Fibroblast of lung (primary cell): ENCODE measurements around the gene CARMIL1. TPM values are rescaled to one million over a fixed set of nuclear protein-coding genes. Genes with fewer than 3 reads are reported as not detected.

Experiments used
- DNase-seq, 2 donors: peaks; one replicate each; pipeline versions ENCODE4 v3.0.0 to v3.0.0-alpha.2; 2010; ENCODE audit warnings: low read depth in 2 of 2
- H2AFZ ChIP-seq: 2 replicates; pipeline ENCODE4 v1.5.1; 2012; ENCODE audit warnings: low read length, control low read depth, inconsistent platforms
- H3K27ac ChIP-seq: 2 replicates; pipeline ENCODE4 v1.5.1; 2011; ENCODE audit warnings: low read length, control low read depth; ENCODE audit not compliant: insufficient read depth
- H3K27me3 ChIP-seq: 2 replicates; pipeline ENCODE4 v1.5.1; 2011; ENCODE audit warnings: mild to moderate bottlenecking, low read length; ENCODE audit not compliant: control insufficient read depth, insufficient read depth
- H3K36me3 ChIP-seq: 2 replicates; pipeline ENCODE4 v1.5.1; 2011; ENCODE audit warnings: low read length; ENCODE audit not compliant: control insufficient read depth, insufficient read depth
- H3K4me1 ChIP-seq: 2 replicates; pipeline ENCODE4 v1.5.1; 2011; ENCODE audit warnings: low read length; ENCODE audit not compliant: control insufficient read depth, insufficient read depth; ENCODE audit errors: extremely low read depth
- H3K4me2 ChIP-seq: 2 replicates; pipeline ENCODE4 v1.5.1; 2011; ENCODE audit warnings: low read length, control low read depth; ENCODE audit not compliant: insufficient read depth; ENCODE audit errors: extremely low read depth
- H3K4me3 ChIP-seq, 4 experiments: fragments of 200-600 bp in 1 of 4; sonication (generic) in 1 of 4; replicated peaks in 1 of 4; 2 replicates each; pipeline ENCODE4 v1.5.1; 2011 to 2016; ENCODE audit warnings: low read length in 4 of 4, low read depth in 3 of 4, mild to moderate bottlenecking in 3 of 4, control low read depth in 2 of 4, inconsistent platforms in 1 of 4, mixed read lengths in 1 of 4; ENCODE audit not compliant: insufficient read depth in 1 of 4; ENCODE audit errors: control extremely low read depth in 1 of 4
- H3K79me2 ChIP-seq: 2 replicates; pipeline ENCODE4 v1.5.1; 2012; ENCODE audit warnings: mild to moderate bottlenecking, low read length, inconsistent platforms; ENCODE audit not compliant: control insufficient read depth, insufficient read depth
- H3K9ac ChIP-seq: 2 replicates; pipeline ENCODE4 v1.5.1; 2011; ENCODE audit warnings: mild to moderate bottlenecking, low read length, control low read depth; ENCODE audit not compliant: insufficient read depth
- H3K9me3 ChIP-seq: 2 replicates; pipeline ENCODE4 v1.5.1; 2012; ENCODE audit warnings: low read depth, low read length; ENCODE audit not compliant: control insufficient read depth, insufficient read depth
- H4K20me1 ChIP-seq: 2 replicates; pipeline ENCODE4 v1.5.1; 2011; ENCODE audit warnings: low read length; ENCODE audit not compliant: control insufficient read depth, insufficient read depth; ENCODE audit errors: extremely low read depth
- CTCF ChIP-seq, 2 donors: IDR thresholded peaks in 1 of 2; conservative IDR thresholded peaks in 1 of 2; 1 replicate in 1 of 2; 2 replicates in 1 of 2; pipeline ENCODE4 v1.5.1; 2011 to 2012; ENCODE audit warnings: low read length in 2 of 2, control low read depth in 1 of 2, inconsistent platforms in 1 of 2, low read depth in 1 of 2, mild to moderate bottlenecking in 1 of 2
- EZH2 ChIP-seq: IDR thresholded peaks from 2 replicates; pipeline ENCODE4 v1.5.1; 2012; ENCODE audit warnings: low read length, control low read depth, mild to moderate bottlenecking; ENCODE audit errors: missing control alignments
- polyA plus RNA-seq, 2 donors: library from polyadenylated mRNA; depleted of rRNA in 1 of 2; stranded (reverse) in 1 of 2; unstranded in 1 of 2; fragments of >200 nt; gene quantifications; 2 replicates each; pipeline ENCODE4 v1.2.1, GENCODE V29; 2011 to 2012; ENCODE audit warnings: missing spikeins in 1 of 2
- total RNA-seq: library from RNA; depleted of rRNA; stranded (reverse); fragments of >200 nt; gene quantifications from 2 replicates; pipeline ENCODE4 v1.2.1, GENCODE V29; 2014

CARMIL1 gene
- total and polyA plus RNA-seq, 2 donors (not counting 1 experiment from before 2014, with no cell fraction given): 10.2 to 12.5 TPM

- Histone ChIP-seq H3K9ac (no peak overlapping the region), H3K36me3 (no peaks in the 10 kb centered on the region), H3K4me2 (no peak overlapping the region), H3K27me3 (no peaks in the 10 kb centered on the region), H3K4me3 (no peak overlapping the region), H2AFZ (no peak overlapping the region), H3K9me3 (no peaks in the 10 kb centered on the region), H3K4me1 (no peaks in the 10 kb centered on the region), H3K27ac (no peak overlapping the region), H4K20me1 (no peaks in the 10 kb centered on the region), H3K79me2 (no peaks in the 10 kb centered on the region)
- DNase-seq: peak in 1 of 2 donors; percentile 36
- TF ChIP-seq CTCF (conservative IDR thresholded peaks at IDR 0.05 in 1 of 2, IDR thresholded peaks at IDR 0.05 in 1 of 2; ENCODE audit: low read depth in 1 of 2, low read length in 2 of 2): no peak
- TF ChIP-seq EZH2: no peak
These were observed 51.9 kb downstream of the CARMIL1 start for GRCh38 chr6:25330796-25331685.

GRCh38 chr6:25332165-25332564 is 53.0 kb downstream of the CARMIL1 start:
- DNase-seq: no peak
- Histone ChIP-seq H3K4me3 (no peak overlapping the region), H3K4me2 (no peak overlapping the region), H4K20me1 (no peaks in the 10 kb centered on the region), H3K36me3 (no peaks in the 10 kb centered on the region), H3K27ac (no peak overlapping the region), H3K4me1 (no peaks in the 10 kb centered on the region), H3K79me2 (no peaks in the 10 kb centered on the region), H3K27me3 (no peaks in the 10 kb centered on the region), H2AFZ (no peak overlapping the region), H3K9ac (no peak overlapping the region), H3K9me3 (no peaks in the 10 kb centered on the region)
- no peak for TF ChIP-seq EZH2
- TF ChIP-seq CTCF (conservative IDR thresholded peaks at IDR 0.05 in 1 of 2, IDR thresholded peaks at IDR 0.05 in 1 of 2; ENCODE audit: low read depth in 1 of 2, low read length in 2 of 2): no peak

- H3K27me3 ChIP-seq: no peaks in the 10 kb centered on the region
- no peaks in the 10 kb centered on the region for H4K20me1 ChIP-seq
- no peak overlapping the region for H2AFZ ChIP-seq
- no peak overlapping the region for H3K4me2 ChIP-seq
- H3K9ac ChIP-seq: no peak overlapping the region
- H3K9me3 ChIP-seq: no peaks in the 10 kb centered on the region
- H3K4me3 ChIP-seq: no peak overlapping the region
- no peak for DNase-seq
- TF ChIP-seq CTCF (conservative IDR thresholded peaks at IDR 0.05 in 1 of 2, IDR thresholded peaks at IDR 0.05 in 1 of 2; ENCODE audit: low read depth in 1 of 2, low read length in 2 of 2) (no peak), EZH2 (no peak)
- no peaks in the 10 kb centered on the region for H3K36me3 ChIP-seq
- H3K79me2 ChIP-seq: no peaks in the 10 kb centered on the region
- H3K27ac ChIP-seq: no peak overlapping the region
- H3K4me1 ChIP-seq: no peaks in the 10 kb centered on the region
These were observed 53.5 kb downstream of the CARMIL1 start for GRCh38 chr6:25332655-25333071.
